Suprapubic skin (tissue), 4 donors: ENCODE results near the gene SWI5. TPM values are rescaled to one million over a fixed set of nuclear protein-coding genes. Genes with fewer than 3 reads are reported as not detected.

Experiments used
- DNase-seq, 2 donors: peaks; one replicate each; pipeline ENCODE4 v3.0.0-alpha.2; 2019; ENCODE audit warnings: low spot score in 2 of 2
- H3K27ac ChIP-seq: fragments of 200-600 bp; sonication (generic); one replicate; pipeline ENCODE4 v1.5.1; 2019
- H3K27me3 ChIP-seq: fragments of 200-600 bp; sonication (generic); one replicate; pipeline ENCODE4 v1.5.1; 2019
- H3K36me3 ChIP-seq: fragments of 200-600 bp; sonication (generic); one replicate; pipeline ENCODE4 v1.5.1; 2019
- H3K4me1 ChIP-seq: fragments of 200-600 bp; sonication (generic); one replicate; pipeline ENCODE4 v1.5.1; 2019
- H3K4me3 ChIP-seq: fragments of 200-600 bp; sonication (generic); one replicate; pipeline ENCODE4 v1.5.1; 2019; ENCODE audit warnings: mild to moderate bottlenecking
- H3K9me3 ChIP-seq: fragments of 200-600 bp; sonication (generic); one replicate; pipeline ENCODE4 v1.5.1; 2019
- EP300 ChIP-seq: sonication (generic); formaldehyde crosslinking; IDR thresholded peaks from one replicate; pipeline ENCODE4 v1.6.1; 2017; ENCODE audit warnings: antibody characterized with exemption
- POLR2A ChIP-seq, 2 donors: fragments of 450-650 bp; IDR thresholded peaks; one replicate each; pipeline ENCODE4 v1.6.1; 2017; ENCODE audit warnings: antibody characterized with exemption in 2 of 2, mild to moderate bottlenecking in 2 of 2, moderate library complexity in 2 of 2
- POLR2AphosphoS5 ChIP-seq, 3 donors: sonication (generic); formaldehyde crosslinking; IDR thresholded peaks; one replicate each; pipeline ENCODE4 v1.6.1; 2017; ENCODE audit warnings: antibody characterized with exemption in 3 of 3
- WGBS: methylation state at CpG from one replicate; pipeline ENCODE4 v1.1.5; 2018; 5-methylcytosine and 5-hydroxymethylcytosine counted together
- total RNA-seq, 4 donors: library from RNA; depleted of rRNA; stranded (reverse); fragments of >200 nt; gene quantifications; one replicate each; pipeline ENCODE4 v1.1.0, GENCODE V29; 2016
- TF ChIP-seq, protein P1 (sequence below), 2 donors: fragments of 200-600 bp in 1 of 2; fragments of 450-650 bp in 1 of 2; sonication (generic) in 1 of 2; IDR thresholded peaks; one replicate each; pipeline ENCODE4 v1.5.1; 2016 to 2019; ENCODE audit warnings: antibody characterized with exemption in 2 of 2, mild to moderate bottlenecking in 1 of 2, moderate library complexity in 1 of 2

The SWI5 gene
- total RNA-seq, 4 donors from 2014 or later = 21.1 to 35.3 (median 22.2) TPM

DNA sequence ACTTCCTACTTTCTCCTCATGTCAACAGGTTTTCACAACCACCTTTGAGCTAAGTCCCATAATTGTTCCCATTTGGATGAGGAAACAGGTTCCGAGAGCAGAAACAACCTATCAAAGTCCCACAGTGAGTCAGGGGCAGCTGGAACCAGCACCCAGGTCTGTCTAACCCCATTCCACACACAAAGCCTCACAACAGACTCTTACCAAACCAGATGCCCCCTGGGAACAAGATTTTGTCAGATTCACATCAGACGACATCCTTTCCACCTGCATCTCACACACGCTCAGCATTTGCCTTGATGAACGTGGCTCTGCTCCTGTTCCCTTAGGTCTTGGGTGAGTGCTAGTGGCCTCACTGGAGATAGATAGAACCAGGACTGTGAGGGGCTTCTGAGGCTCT lies 17.0 kb downstream of the SWI5 start:
- 87% methylated on average over 4 of the region's 4 CpGs for WGBS
- Histone ChIP-seq H3K4me1 (peaks cover 6% of the 10 kb centered on the region), H3K9me3 (no peaks in the 10 kb centered on the region), H3K36me3 (peaks cover 12% of the 10 kb centered on the region), H3K4me3 (no peak overlapping the region), H3K27ac (no peak overlapping the region), H3K27me3 (no peaks in the 10 kb centered on the region)
- TF ChIP-seq POLR2A (IDR thresholded peaks at IDR 0.05) (no peak), EP300 (no peak), POLR2AphosphoS5 (IDR thresholded peaks at IDR 0.05) (no peak)
- TF ChIP-seq, protein P1, sequence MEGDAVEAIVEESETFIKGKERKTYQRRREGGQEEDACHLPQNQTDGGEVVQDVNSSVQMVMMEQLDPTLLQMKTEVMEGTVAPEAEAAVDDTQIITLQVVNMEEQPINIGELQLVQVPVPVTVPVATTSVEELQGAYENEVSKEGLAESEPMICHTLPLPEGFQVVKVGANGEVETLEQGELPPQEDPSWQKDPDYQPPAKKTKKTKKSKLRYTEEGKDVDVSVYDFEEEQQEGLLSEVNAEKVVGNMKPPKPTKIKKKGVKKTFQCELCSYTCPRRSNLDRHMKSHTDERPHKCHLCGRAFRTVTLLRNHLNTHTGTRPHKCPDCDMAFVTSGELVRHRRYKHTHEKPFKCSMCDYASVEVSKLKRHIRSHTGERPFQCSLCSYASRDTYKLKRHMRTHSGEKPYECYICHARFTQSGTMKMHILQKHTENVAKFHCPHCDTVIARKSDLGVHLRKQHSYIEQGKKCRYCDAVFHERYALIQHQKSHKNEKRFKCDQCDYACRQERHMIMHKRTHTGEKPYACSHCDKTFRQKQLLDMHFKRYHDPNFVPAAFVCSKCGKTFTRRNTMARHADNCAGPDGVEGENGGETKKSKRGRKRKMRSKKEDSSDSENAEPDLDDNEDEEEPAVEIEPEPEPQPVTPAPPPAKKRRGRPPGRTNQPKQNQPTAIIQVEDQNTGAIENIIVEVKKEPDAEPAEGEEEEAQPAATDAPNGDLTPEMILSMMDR (IDR thresholded peaks at IDR 0.05) = no peak
- DNase-seq = no peak

DNA sequence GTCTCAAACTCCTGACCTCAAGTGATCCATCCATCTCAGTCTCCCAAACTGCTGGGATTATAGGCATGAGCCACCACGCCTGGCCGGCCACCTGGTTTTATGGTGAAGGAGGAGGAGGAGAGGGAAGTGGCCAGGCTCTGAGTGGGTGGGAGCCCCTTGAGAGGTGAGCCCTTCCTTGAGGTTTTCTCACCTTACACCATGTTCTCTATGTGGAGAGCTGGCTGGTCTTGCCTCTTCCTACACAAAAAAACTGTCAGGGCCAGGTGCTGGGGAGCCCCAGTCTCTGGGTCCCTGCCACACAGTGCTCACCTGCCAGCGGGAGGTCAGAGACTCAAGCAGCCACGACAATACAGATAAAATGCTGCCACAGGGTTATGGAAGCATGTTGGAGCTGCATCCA lies 18.1 kb downstream of the SWI5 start:
- Histone ChIP-seq H3K27ac (no peak overlapping the region), H3K4me3 (no peak overlapping the region), H3K27me3 (no peaks in the 10 kb centered on the region), H3K4me1 (peaks cover 14% of the 10 kb centered on the region), H3K36me3 (peaks cover 5% of the 10 kb centered on the region), H3K9me3 (no peaks in the 10 kb centered on the region)
- TF ChIP-seq POLR2A (IDR thresholded peaks at IDR 0.05) = no peak
- no peak for TF ChIP-seq POLR2AphosphoS5 (IDR thresholded peaks at IDR 0.05)
- TF ChIP-seq EP300 = no peak
- TF ChIP-seq, protein P1 (IDR thresholded peaks at IDR 0.05) = no peak
- DNase-seq = no peak
- 91% methylated on average over 4 of the region's 4 CpGs for WGBS

- H3K9me3 ChIP-seq = no peaks in the 10 kb centered on the region
- no peak for DNase-seq
- H3K4me1 ChIP-seq = peaks cover 14% of the 10 kb centered on the region
- TF ChIP-seq EP300 (no peak), POLR2AphosphoS5 (IDR thresholded peaks at IDR 0.05) (no peak), POLR2A (IDR thresholded peaks at IDR 0.05) (no peak)
- TF ChIP-seq, protein P1 (IDR thresholded peaks at IDR 0.05) = no peak
- WGBS = 87% methylated on average over 14 of the region's 16 CpGs
- H3K27ac ChIP-seq = no peak overlapping the region
- no peaks in the 10 kb centered on the region for H3K36me3 ChIP-seq
- H3K27me3 ChIP-seq = no peaks in the 10 kb centered on the region
- no peak overlapping the region for H3K4me3 ChIP-seq
These were observed 20.5 kb downstream of the SWI5 start for GRCh38 chr9:128296340-128297220.

DNA sequence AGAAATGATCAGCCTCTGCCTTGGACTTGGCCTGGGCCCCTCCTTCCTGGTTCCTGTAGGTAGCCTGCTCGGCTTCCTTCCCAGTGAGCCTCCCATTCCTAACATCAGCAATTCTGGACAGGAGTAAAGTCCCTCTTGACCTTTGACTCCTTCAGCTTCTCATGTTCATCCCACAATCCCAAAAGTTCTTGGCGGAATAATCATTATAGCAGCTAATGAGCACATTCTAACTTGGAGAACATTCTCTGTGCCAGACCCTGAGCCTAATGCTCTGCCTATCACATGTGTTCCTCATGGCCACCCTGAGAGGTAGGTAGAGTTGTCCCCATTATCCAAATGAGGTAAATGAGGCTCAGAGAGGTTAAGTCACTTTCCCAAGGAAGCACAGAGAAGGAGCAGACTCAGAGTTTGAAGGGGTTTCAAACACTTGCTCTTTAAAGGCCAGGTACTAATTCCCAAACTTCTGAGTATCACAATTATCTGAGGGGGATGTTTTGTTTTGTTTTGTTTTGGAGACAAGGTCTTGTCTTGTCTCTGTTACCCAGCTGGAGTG lies 21.2 kb downstream of the SWI5 start:
- no peak overlapping the region for H3K4me3 ChIP-seq
- no peaks in the 10 kb centered on the region for H3K9me3 ChIP-seq
- no peak overlapping the region for H3K27ac ChIP-seq
- TF ChIP-seq, protein P1 (IDR thresholded peaks at IDR 0.05) = no peak
- TF ChIP-seq EP300 (no peak), POLR2AphosphoS5 (IDR thresholded peaks at IDR 0.05) (no peak), POLR2A (IDR thresholded peaks at IDR 0.05) (no peak)
- H3K27me3 ChIP-seq = no peaks in the 10 kb centered on the region
- H3K4me1 ChIP-seq = peaks cover 14% of the 10 kb centered on the region
- 100% methylated on average over 2 of the region's 2 CpGs for WGBS
- no peaks in the 10 kb centered on the region for H3K36me3 ChIP-seq
- DNase-seq = no peak
